ENCODE results near the gene ABHD17C. TPM values are rescaled to one million over a fixed set of nuclear protein-coding genes. Genes with fewer than 3 reads are reported as not detected.

The ABHD17C gene
- total RNA-seq, 1 donor from 2014 or later, result 11.2 TPM

DNA sequence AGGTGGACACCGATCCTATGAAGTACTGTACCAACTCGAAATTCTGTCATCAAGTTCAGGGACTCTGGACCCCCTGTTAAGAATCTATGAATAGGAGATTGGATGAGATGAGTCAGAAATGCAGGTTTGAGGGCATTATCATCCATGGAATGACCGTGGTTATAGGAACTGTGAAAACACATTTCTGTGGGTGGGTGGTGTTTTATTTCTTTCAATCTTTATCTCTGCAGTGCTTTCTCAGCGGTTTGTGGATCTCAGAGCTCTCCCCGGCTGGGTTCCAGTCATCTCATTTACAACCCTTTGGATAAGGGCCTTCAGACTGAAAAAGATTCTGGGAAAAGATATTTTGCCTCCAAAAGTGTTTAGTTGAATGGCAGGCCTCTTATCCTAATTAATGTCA is 5.4 kb upstream of the ABHD17C start:
- no peak for DNase-seq (ENCODE audit: low spot score)

DNA sequence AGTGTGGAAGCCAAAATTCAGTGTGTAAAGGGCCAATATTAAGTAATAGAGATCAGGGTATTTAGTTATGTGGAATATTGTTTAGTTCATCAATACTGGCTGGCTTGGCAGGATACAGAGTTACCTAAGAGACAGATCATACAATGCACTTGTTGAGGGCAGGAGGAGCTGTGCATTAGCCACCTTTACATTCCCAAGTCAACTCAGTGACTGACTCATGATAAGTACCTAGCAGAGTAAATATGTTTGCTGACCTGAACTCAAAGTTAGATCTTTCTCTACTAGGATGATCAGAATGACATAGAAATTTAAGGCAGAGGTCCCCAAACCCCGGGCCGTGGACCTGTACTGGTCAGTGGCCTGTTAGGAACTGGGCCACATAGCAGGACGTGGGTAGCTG is 3.5 kb upstream of the ABHD17C start:
- DNase-seq (ENCODE audit: low spot score), result no peak

DNA sequence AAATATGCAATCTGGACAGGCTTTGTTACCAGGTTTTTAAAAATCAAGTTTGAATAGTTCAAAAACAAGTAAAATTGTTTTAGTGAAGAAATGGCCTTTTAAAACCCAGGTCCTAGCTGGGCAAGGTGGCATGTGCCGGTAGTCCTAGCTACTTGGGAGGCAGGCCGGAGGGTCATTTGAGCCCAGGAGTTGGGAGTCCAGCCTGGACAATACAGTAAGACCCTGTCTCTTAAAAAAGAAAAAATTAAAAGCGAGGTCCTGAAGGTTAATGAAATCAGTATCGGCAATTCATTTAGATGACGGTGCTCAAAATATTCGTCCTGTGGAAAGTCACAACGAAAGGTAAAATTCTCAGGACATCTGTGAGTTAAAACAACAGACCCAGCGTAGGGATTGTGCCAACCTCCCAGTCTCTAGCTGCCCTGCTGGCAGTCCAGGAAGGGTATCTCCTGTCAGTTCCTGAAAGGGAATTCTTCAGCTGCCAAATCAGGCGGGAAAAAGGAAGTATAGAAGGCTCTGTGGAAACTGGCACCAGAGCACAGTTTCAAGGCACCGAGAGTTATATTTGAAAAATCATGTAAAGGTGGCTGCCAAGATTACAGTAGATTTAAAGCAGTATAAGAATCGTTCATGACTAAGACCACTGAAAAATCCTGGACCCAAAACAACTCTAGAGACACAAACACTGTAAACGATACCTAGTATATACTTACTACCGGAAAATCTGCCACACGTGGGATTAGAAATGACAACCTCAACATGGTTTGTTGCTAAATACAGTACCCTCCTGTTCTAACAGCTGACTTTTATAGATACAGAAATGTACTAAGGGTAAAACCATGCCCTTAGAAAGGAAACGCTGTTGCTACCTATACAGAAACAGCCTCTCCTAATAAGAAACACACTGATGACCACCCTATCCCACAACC is 1.2 kb upstream of the ABHD17C start:
- DNase-seq (ENCODE audit: low spot score), result no peak

DNA sequence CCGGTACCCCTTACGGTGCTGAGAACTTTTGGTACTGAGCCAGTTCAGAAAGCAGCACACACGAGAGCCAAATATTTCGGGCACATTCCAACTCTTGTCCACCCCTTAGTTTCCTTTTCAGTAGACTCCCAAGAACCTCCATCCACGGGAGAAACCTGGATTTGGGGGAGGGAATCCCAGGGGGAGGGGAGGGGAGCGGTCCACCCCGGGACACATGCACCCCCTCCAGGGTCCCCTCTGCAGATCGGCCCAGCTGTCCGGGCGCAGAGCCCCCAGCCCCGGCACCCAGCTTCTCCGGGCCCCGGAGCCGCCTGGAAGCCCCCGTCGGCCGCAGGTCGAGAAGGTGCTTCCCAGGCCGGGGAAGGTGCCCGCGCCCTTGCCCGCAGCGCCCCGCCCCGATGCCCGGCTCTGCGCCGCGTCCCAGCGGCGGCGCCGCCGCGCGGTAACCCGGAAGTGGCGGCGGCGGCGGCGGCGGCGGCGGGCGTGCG is 455 bp upstream of the ABHD17C start:
- DNase-seq (ENCODE audit: low spot score), result no peak

DNA sequence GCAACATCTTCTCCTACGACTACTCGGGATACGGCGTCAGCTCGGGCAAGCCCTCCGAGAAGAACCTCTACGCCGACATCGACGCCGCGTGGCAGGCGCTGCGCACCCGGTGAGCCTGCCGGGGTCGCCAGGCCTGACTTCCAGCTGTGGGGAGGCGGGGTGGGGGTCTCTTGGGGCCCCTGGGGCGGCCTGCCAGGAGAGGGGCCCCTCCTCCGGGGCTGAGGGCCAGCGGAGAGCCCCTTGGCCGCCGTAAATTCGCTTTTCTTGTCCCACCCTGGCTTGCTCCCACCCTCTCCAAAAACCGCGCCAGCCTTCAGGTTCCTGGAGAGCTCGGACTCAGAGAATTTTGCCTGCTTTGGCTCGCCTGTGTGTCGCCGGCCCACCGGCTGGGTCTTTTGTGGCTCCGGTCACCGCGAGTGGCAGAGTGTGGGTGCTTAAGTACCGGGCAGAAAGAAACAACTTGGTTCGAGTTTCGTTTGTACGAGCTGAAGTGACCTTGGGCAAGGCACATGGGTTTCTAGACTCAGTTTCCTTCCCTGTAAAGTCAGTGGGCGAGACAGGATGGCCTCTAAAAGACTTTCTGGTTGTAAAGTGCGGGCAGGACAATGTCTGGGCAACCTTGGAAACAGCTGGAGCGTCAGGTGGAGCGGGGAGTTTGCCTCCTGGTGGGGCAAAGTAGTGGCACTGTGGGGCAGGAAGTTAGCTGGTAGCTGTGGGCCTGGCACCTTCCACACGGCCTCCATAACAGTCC is 976 bp downstream of the ABHD17C start:
- DNase-seq (ENCODE audit: low spot score), result peak; percentile 12

DNA sequence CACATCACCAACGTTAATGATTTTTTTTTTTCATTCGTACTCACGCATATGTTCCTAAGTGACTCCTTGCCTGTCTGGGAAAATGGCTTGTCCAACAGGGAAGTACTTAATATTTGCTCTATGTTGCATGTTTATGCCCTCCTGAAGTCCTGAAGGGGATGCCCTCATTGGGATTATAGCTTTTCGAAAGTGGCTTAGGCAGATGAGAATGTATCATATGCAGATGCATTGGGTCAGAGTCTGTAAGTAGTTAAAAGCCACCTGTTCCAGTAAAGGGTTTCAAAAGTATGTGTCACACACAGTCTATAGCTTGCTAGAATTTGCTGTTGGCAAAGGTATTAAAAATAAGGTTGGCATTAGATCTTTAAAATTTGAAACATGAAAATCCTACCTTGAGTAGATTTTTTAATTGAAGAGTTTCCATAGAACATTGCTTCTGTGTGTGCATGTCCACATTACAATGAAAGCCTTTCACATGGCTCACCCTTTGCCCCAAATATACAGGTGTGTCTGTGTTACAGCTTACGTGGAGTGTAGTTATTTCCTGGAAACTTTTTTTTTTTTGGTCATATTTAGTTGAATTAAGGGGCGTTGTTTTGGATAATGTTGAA is 2.1 kb downstream of the ABHD17C start:
- no peak for DNase-seq (ENCODE audit: low spot score)

DNA sequence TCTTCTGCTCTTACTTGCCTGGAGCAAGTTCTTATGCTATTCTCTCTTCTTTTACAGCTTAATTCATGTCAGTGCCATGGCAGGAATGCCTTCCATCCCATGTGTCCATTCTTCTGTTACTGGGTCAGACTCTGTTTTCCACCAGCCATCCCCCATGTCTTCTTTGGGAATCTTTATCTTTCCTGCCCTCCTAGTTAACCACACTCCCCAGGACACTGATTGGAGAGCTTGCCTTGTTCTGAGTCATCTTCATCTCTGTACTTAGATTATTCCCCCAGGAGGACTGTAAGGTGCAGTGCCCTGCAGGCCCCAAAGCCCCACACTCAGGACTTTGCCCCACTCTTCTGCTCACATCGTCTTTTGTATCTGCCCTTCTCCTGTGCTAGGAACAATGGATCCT is 3.6 kb downstream of the ABHD17C start:
- no peak for DNase-seq (ENCODE audit: low spot score)

DNA sequence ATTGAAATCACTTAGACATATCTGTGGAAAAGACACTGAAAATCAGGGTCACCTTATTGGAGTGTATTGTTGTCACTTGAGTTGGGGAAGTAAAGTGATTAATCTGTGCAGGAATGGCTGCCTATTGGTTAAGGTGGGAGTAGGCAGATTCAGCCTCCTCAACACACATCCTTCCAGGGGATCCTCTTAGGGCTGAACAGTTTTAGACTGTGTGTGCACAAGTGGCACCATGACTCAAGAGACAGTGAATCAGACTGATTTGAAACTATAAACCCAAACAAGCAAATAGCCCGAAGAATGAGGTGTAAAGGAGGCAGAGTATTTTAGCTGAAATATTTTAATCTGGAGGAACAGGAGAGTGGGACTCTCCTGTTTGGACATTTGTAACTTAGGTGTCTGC is 4.9 kb downstream of the ABHD17C start:
- no peak for DNase-seq (ENCODE audit: low spot score)

DNA sequence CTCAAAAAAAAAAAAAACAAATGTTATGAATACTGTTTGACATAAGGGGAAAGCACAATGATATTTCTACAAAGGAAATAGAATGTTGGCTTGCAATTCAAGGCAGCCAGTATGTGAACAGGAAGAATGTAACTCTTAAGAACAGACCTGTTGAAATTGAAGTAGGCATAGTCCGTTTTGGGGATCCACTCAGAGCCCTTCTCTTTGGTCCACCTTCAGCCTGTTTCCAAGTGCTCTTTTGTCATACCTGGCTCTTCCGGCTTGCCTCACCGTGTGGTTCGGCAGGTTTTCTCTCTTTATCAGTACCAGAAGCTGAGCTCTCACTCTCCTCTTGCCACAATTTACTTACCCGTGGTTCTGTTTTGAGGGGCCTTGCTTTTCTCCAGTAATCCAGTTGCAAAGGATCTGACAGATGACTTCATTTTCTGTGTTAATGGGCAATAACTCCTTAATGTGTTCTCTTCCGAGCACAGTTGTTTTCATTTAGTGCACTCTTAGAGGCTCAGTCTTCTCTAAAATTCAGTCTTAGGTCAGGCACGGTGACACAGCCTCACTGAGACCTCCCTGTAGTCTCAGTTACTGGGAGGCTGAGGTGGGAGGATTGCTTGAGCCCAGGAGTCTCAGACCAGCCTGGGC is 6.7 kb downstream of the ABHD17C start:
- DNase-seq (ENCODE audit: low spot score), result no peak

DNA sequence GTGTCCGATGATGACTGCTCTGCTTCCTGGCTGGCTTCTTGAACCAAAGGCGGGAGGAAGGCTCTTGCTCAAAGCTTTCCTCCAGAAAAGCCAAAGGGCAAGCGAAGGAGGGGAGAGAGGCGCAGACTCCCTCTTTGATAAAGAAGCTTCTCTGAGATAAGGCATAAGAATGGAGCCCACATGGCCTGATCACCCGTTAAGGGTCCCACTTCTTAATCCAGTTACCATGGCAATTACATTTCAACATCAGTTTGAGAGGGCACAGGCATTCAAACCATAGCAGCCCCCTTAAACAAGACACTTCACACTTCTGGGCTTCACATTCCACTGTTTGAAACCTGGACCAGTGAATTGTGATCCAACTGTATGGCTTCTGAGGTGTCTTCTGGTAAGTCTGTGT is 8.0 kb downstream of the ABHD17C start:
- DNase-seq (ENCODE audit: low spot score), result no peak

DNA sequence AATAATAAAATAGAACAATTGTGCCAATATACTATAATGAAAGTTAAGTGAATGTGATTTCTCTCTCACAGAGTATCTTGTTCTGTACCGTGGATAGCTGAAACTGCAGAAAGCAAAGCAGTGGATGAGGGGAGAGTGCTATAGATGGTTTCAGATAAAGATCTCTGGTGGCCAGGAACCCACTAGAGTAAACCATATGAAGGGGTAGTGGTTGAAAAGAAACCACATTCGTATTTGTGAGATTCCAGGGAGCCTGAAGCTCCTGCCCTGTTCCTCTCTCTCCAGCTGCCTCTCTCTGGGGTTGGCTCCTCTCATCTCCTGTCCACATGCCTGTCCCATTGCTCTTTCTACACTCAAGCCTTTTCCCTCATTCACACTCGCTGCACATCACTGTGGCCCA is 8.9 kb downstream of the ABHD17C start:
- DNase-seq (ENCODE audit: low spot score), result no peak

DNA sequence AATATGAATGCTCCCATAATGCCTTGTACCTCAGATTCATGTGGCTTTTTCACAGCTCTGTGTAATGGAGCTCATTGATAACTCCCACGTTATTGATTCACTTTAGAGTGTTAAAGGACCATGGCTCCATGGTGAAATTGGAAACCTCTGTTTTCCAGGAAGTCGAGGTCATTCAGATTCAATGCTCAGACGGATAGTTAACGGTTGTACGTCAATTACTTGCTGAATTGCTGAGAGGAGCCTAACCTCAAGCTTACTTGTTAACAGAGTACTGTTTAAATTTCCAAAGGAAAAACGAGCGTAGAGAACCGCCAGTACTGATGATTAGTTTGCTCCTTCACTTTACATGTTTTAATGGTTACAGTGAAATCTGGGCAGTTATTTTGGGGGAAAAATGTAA is 11.1 kb downstream of the ABHD17C start:
- no peak for DNase-seq (ENCODE audit: low spot score)

DNA sequence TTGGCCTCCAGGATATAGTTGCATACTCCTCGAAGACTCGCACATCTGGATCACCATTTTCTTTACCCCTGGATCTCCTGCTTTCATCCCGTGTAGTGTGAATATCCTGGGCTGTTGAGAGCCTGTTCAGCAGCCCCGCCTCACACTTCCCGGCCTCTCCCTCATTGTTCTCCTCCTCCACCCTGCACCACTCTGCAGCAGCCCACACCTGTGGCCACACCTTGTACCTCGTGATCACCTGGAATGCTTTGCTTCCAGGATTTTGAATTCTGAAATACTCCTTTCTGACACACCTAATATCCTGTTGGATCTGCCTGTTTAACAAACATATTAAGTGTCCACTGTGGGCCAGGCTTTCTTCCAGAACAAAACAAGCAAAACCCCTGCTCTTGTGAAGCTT is 14.4 kb downstream of the ABHD17C start:
- peak; percentile 69 for DNase-seq (ENCODE audit: low spot score)

DNA sequence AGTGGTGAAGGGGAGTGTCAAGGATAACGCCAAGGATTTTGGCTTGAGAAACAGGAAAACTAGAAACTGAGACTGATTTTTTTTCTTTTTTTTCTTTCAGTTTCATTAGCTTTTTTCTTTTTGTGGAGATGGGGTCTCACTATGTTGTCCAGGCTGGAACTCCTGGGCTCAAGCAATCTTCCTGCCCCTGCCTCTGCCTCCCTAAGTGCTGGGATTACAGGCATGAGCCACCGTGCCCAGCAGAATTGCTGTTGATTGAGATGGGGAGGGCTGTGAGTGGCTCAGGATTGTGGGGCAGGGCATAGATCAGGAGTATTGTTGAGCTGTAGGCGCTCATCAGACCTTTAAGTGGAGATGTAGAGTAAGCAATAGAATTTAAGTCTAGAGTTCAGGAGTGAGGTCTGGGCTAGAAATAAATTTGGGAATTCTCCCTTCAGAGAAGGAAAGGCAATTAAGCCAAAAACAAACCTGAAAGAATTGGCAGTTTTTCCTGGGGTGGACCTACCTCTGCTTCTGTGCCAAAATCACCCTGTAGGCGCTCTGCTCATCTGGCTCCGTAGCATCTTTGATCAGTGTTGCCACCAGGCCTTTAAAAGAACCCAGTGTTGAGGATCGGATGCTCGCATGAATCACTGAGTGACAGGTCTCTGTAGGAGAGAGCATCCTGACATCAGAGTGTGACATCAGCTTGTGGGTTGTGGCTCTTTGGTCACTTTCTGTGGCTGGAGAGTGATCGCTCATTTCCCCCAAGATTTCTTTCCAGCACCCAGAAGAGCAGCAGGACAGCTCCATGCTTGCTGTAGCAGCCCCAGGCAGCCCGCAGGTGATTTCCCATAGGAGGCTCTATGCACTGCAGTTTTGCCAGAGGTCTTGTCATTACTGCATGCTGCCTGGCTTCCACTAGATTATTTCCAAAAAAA is 15.8 kb downstream of the ABHD17C start:
- DNase-seq (ENCODE audit: low spot score), result no peak

DNA sequence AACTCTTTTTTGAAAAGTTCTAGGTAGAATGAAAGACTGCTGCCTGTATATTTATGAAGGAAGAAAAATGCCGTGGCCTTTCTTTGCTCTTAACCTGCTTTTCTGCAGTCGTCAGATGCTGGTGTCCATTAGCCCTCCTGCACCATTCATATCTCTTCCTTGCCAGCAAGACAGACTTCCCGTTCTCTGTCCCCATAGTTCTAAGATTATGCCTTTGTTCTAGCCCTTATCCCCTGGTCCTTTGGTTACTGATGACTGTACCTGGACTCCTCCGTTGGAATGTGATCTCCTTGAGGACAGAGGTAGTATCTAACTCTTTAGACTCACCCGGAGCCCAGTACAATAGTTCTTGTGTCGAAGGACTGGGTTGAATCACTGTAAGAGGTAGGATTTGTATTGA is 16.8 kb downstream of the ABHD17C start:
- DNase-seq (ENCODE audit: low spot score), result no peak

DNA sequence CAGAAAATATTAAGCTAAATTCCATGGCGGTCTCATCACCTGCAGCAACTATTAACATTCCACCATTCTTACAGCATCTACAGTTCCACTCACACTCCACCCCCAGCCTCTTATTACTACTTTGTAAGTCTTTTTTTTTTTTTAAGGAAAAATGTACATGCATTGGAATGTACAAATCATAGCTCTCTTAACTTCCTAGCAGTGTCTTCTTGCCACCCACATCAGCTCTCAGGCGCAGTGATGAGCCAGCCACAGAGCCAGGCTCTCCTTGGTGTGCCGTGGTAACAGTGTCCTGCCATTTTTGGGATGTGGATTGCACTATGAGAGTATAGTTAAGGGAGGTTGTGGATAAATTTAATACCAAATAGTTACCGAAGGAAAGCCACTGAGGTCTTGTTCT is 17.8 kb downstream of the ABHD17C start:
- no peak for DNase-seq (ENCODE audit: low spot score)

DNA sequence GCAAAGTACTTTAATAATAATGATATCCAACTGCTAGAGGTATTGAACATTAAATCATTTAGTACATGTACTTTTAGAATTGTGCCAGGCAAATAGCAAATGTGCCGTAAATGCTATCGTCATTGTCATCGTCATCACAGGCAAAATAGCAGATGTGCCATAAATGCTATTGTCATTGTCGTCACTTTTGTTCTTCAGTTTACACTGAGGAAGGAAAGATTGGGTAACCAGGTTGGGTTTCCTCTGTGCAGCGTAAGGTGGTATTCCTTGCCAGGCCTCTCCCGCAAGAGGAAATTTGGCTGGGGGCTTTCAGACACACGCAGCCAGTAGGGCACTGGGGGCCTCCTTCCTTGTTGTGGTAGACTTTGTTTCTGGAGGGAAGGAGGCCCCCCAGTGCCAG is 26.4 kb downstream of the ABHD17C start:
- no peak for DNase-seq (ENCODE audit: low spot score)

DNA sequence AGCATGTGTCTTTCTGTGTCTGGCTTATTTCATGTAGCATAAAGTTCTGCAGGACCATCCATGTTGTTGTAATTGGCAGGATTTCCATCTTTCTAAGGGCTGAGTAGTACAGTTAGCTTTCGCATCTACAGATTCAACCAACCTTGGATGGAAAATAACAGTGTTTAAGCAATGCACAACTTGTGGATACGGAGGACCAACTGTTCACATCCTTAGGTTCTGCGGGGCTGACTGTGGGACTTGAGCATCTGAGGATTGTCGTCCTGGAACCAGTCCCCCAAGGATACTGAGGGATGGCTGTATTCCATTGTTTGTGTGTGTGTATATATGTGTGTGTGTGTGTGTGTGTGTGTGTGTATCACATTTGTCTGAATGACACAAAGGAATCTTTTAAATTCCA is 27.7 kb downstream of the ABHD17C start:
- DNase-seq (ENCODE audit: low spot score), result no peak

DNA sequence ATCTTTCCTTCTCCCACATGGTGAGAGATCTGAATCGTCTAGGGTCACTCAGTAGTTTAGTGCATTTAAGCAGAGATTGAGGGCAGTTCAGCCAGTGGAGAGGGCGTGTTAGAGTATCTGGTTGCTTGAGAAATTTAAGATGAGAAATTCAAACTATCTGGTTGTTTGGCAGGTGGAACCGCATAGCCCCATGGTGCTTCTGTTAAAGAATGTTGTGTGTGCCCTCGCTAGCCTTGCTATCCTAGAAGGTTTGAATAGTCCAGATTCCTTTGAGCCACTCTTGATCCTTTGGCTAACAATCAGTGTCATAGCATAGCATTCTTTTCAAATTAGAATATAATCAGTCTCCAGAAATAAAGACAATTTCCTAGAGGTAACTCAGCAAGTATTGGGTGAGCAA is 32.1 kb downstream of the ABHD17C start:
- DNase-seq (ENCODE audit: low spot score), result no peak

DNA sequence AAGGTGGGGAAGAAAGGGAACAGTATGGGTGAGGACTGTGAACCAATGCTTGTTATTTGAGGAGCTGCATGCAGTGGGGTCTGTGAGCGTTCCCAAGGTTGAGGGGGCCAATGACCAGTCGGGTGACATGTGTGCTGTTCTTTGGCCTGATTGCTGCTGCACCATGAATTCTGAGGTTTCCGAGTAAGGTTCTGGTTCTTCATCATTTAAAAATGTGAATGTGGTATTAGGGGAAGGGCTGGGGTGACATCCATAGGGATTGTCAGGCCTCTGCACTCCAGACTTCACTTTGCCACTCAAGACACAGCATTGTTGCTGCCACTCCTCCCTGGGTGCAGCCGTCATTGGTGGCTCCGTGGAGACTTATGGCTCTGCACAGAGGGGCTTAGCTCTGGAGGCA is 32.5 kb downstream of the ABHD17C start:
- no peak for DNase-seq (ENCODE audit: low spot score)

DNA sequence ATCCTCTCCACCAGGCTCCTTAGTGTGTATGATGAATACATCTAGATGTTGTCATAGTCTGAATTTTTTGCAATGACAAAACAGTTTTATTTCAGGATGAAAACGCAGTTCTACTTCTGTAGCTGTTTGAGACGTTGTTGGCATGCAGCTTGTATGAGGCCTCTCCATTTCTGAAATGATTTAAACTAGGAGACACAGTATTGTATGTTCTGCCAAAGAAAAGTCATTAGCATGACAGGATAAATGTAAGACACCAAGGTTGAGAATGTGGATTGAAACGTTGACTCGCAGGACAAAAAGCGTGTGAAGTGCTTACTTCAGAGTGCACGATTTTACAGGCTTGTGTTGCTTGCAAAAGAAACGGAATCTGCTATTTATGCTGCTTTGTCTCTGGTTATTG is 35.3 kb downstream of the ABHD17C start:
- no peak for DNase-seq (ENCODE audit: low spot score)

All from mucosa of gallbladder (tissue), 1 donor.